Adipose tissue (tissue), 3 donors: ENCODE measurements around the gene SLC6A3. TPM values are rescaled to one million over a fixed set of nuclear protein-coding genes. Genes with fewer than 3 reads are reported as not detected.
"Not testable (repeated sequence)": the region's sequence is repeated elsewhere in the genome, so short reads cannot be mapped to it uniquely, and the experiment has no call there.

ENCODE experiments used
- H3K27ac ChIP-seq: one replicate; pipeline ENCODE4 v1.5.1; 2013; ENCODE audit warnings: low read depth, low read length
- WGBS, 3 donors: extraction: QIAGEN DNeasy Blood & Tissue Kit; methylation state at CpG; one replicate each; pipeline ENCODE4 v1.1.7; 2013; 5-methylcytosine and 5-hydroxymethylcytosine counted together
- polyA plus RNA-seq, 3 donors: library from polyadenylated mRNA; stranded (reverse); fragments of 200-250 nt; gene quantifications; one replicate each; pipeline ENCODE4 v1.2.3, GENCODE V29; 2013
- donor health status: healthy with polysubstance abuse.
- donor health status: Bipolar disorder and iron deficiency.
- donor health status: healthy.

Gene SLC6A3
- polyA plus RNA-seq, 3 donors: 0.06 to 0.15 TPM; not detected in 1

DNA sequence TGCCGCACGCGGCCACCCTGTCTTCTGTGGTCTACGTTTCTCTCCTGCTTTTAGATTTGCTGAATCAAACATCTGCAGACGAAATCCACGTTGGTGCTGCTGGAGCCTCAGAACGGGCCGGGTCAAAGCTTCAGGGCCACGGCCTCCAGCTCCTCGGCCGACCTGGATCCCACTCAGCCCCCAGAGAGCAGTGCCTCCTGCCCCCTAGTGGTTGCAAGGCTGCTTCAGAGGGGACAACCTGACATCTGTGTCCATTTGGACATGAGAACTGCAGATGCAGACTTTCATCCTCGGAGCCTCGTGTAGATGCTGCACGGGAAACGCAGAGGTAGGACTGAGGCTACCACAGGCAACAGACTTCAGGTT lies 23.0 kb upstream of the SLC6A3 start:
- 65 to 77% (median 77%) methylated on average over 15 of the region's 15 CpGs for WGBS, 3 donors
- H3K27ac ChIP-seq: no peak overlapping the region

DNA sequence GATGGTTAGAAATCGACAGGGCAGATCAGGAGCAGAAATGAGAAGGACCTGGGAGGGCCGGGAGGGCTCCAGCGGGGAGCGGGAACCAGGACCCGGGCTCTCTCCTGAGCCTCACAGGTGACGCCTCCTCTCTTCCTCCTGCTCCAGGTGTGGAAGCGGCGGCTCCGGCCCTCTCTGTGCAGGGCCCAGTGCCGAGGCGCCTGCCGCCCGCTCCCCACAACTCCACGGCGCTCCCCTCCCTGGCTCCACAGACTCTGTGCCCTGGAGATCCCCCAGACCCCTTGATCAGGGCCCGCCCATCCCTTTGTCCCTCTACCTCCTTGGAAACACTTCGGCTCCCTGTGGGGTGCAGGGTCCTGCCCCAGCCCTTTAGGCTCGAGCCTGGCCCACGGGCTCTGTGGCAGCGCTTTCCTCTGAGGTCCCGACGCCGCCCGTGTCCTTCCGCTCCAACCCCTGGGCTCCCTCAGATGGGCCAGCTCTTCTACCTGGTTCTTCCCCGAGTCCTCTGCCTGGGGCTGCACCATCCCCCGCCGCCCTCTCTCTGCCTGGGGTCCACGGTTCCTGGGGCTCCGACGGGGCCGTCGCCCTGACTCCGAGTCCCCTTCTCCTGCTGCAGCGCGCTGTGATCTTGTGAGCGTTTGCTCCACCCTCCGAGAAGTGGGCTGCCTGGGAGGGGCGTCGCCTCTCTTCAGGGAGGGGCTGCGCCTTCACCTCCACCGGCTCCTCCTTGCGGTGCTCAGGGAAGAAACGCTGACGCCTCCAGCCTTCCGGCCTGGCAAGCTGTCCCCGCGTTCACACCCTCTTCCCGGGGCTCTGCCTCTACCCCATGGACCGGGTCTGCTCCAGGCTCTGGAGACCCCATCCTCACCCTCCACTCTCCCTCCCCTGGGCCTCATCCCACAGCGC lies 22.4 kb upstream of the SLC6A3 start:
- WGBS, 3 donors: 90 to 96% (median 95%) methylated on average over 47 to 51 of the region's 51 CpGs
- no peak overlapping the region for H3K27ac ChIP-seq

DNA sequence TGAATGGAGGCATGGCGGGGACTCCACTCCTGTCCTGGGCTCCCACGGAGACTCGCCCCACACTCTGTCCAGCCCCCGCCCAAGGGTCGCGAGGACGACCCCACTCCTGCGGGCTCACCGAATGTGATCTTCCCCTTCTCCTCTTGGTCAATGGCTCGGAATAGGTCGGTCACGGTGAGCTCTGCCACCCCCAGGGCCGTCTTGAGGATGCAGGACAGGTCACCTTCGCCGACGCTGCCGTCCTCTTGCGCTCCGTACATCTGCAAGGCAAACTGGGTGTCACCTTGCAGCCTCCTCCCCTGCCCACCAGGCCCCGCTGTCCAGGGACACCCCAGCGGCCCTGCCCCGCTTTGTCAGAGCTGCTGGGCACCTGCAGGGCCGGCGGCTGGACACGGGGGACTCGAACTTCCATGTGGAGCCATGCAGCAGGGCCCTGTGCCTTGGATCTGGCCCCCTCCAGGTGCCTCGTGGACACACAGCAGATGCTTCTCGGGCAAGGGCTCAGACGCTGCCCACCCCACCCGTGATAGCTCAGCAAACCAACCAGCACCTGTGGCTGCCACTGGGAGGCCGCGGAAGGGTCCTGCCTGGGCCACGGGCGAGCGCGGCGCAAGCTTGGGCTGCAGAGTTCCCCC lies 21.5 kb upstream of the SLC6A3 start:
- 91 to 96% (median 95%) methylated on average over 35 to 37 of the region's 37 CpGs for WGBS, 3 donors
- H3K27ac ChIP-seq: no peak overlapping the region

DNA sequence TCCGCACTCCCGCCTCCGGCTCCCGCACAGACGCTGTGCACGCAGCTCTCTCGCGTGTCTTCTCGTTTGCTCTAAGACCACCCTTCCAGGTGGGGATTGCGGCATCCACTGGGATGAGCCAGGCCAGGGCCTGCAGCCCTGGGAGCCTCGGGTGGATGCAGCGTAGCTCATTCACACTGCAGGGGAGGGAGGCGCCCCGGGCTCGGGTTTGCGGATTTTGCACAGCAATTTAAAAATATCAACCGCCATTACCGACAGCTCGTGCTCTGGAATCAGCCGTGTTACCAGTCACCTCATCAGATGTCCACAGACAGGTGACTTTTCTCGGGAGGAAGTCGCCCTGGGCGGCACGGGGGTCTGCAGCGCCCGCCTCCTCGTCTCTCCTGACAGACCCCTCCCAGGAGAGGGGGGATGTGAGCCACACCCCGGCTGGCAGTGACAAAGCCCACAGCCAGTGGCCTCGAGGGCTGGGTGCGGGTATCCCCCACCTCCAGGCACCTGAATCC lies 20.8 kb upstream of the SLC6A3 start:
- H3K27ac ChIP-seq: no peak overlapping the region
- 95 to 96% (median 95%) methylated on average over 29 to 30 of the region's 30 CpGs for WGBS, 3 donors

DNA sequence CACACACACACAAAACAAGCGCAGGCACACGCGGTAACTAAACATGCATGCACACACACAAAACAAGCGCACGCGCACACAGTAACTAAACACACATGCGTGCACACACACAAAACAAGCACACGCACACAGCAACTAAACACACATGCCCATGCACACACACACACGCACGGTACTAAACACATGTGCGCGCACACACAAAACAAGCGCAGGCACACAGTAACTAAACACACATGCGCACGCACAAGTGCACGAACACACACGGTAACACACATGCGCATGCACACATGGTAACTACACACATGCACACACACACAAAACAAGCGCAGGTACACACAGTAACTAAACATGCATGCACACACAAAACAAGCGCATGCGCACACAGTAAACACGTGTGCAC lies 19.9 kb upstream of the SLC6A3 start:
- 97 to 99% (median 97%) methylated on average over 22 of the region's 22 CpGs for WGBS, 3 donors
- no peak overlapping the region for H3K27ac ChIP-seq

DNA sequence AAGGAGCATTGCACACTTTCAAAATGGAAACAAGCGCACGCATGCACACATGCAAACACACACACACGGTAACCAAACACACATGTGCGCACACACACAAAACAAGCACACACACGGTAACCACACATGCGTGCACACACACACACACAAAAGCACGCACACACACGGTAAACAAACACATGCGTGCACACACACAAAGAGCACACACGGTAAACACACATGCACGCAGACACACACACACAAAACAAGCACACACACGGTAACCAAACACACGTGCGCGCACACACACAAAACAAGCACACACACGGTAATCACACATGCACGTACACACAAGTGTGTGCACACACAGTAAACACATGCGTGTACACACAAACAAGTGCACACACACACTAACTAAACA lies 19.3 kb upstream of the SLC6A3 start:
- H3K27ac ChIP-seq: no peak overlapping the region
- 90 to 92% (median 91%) methylated on average over 18 of the region's 18 CpGs for WGBS, 3 donors

DNA sequence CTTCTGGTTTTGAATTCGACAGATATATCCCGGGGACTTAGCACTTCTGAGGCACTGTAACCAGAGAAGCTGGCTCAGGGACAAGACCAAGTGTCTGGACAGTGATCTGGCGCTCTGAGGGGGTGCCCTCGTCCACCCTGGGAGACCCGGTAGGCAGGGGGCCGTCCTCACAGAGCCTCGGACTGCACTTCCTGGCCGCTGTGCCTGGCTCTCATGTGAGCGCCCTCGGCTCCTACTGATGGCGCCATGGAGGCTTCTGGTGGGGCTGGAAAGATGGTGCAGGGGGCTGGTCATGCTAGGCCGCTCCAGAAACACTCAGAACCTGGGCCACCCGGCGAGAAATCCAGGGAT lies 18.8 kb upstream of the SLC6A3 start:
- WGBS, 3 donors: 93 to 97% (median 95%) methylated on average over 14 of the region's 14 CpGs
- H3K27ac ChIP-seq: no peak overlapping the region

DNA sequence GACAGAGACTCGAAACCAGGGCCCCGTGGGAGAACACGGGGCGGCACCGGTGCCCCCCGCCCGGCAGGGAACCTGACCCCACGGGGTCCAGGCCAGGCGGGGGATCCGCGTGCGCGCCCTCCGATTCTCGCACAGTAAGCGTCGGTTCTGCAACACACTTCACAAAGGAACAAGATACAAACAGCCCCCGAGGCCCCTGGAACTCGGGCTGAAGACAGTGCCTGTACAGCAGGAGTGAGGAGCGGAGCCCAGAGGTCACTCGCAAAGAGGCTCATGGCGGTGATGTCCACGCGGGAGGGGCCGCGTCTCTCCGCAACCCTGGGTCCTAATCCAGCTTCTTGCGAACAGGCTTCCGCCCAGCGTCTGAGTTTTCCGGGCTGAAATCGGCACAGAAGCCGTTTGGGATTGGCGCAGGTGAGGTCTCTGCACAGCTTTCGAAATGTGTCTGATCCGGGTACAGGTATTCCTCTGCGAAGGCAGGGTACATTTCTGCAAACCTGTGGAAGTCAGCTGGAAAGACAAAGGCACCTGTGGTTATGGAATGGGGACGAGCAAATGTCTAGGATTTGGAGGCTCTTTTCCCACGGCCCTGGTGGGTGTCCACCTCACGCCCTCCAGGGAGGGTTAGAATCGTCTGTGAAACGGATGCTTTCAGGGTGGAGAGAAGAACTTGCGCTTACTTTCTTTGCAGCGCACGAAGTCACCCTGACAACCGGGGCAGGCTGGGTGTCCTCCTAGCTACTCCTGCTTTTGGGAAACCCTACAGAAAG lies 18.3 kb upstream of the SLC6A3 start:
- WGBS, 3 donors: 94 to 96% (median 96%) methylated on average over 46 of the region's 46 CpGs
- no peak overlapping the region for H3K27ac ChIP-seq

DNA sequence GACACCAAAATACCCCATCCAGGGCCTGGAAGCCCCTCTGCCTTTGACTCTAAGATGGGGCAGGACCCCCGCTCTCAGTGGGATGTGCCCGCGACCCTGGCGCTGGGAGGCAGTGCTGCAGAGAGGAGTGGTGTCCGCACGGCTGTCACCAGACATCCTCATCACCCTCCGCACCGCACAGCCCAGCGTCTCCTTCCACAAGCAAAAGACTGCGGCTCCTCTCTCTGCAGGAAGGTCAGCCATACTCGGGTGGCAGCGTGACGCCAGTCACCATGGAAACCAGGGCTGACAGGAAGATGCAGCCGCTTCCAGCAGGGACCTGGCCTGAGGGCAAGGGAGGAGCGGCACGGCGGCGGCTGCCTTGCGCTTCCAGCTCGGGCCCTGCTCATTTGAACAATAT lies 17.1 kb upstream of the SLC6A3 start:
- H3K27ac ChIP-seq: no peak overlapping the region
- WGBS, 3 donors: 87 to 90% (median 90%) methylated on average over 20 of the region's 20 CpGs

DNA sequence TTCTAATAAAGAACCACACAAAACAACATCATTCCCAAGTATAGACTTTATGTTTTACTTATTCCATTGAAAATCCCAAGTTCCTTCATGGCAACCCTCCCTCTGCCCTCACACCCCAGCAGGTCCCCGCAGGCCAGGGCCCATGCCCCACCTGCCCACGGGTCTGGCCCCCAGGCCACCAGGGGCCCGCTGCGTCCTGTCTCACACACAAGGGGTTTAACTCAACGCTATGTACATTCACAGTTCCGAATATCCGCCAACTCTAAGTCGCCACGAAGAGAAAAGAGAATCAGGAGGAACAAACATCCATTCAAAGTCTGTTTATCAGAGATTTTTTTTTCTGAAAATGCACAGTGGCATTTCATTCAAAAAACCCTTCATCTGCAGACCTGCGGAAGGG lies 16.2 kb upstream of the SLC6A3 start:
- 95 to 98% (median 96%) methylated on average over 10 of the region's 10 CpGs for WGBS, 3 donors
- H3K27ac ChIP-seq: no peak overlapping the region

DNA sequence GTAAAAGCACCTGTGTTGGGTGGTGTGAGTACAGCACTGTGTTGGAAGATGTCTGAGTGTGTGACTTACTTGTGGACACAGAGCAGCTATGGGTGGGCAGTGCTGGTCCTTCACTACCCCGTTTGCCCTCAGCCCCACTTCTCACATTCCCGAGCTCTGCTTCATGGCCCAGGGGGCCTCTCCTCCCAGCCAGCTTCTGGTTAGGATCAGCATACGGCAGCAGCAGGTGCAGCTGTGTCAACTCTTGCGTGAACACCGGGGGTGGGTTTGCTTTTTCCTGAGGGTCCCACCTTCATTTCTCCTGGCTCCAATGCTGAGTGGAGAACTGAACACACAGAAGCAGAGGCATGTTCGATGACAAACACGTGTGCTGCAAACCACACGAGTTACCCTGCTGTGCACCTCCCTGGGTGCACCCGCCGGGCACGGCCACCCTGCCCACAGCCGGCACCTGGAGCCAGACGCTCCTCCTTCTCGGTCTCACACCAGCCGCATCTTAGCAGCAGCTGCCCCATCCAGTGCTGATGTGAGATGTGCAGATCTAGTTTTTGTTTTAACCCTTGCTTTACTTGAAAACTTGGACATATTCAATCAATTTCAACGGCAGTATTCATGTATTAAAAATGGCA lies 14.9 kb upstream of the SLC6A3 start:
- H3K27ac ChIP-seq: no peak overlapping the region
- 77 to 84% (median 81%) methylated on average over 16 of the region's 16 CpGs for WGBS, 3 donors

DNA sequence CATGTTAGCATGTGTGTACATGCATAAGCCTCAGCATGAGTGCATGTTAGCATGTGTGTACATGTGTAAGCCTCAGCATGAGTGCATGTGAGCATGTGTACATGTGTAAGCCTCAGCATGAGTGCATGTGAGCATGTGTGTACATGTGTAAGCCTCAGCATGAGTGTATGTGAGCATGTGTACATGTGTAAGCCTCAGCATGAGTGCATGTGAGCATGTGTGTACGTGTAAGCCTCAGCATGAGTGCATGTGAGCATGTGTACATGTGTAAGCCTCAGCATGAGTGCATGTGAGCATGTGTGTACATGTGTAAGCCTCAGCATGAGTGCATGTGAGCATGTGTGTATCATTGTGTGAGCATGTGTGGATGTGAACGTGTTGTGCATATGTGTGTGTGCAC lies 14.2 kb upstream of the SLC6A3 start:
- not testable (repeated sequence) for H3K27ac ChIP-seq
- 84 to 93% (median 91%) methylated on average over 2 of the region's 2 CpGs for WGBS, 3 donors

DNA sequence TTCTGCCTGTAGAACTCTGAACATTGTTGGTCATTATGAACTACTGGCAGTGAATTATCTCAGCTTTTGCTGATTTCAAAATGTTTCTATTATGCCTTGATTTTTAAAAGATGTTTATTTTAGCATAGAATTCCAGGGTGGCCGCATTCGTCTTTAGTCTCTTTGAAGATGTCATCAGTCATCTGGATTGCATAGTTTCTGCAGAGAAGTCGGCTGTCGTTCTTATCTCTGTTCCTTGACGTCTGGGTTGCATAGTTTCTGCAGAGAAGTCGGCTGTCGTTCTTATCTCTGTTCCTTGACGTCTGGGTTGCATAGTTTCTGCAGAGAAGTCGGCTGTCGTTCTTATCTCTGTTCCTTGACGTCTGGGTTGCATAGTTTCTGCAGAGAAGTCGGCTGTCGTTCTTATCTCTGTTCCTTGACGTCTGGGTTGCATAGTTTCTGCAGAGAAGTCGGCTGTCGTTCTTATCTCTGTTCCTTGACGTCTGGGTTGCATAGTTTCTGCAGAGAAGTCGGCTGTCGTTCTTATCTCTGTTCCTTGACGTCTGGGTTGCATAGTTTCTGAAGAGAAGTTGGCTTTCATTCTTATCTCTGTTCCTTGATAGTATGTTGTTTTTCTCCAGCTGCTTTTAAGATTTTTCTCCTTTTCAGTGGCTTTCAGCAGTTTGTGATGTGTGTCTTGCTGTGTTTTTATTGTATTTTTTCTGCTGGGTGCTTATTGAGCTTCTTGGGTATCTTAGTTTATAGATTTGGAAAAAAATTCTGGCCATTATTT lies 11.1 kb upstream of the SLC6A3 start:
- WGBS, 3 donors: 77 to 93% (median 82%) methylated on average over 8 to 10 of the region's 20 CpGs
- not testable (repeated sequence) for H3K27ac ChIP-seq

DNA sequence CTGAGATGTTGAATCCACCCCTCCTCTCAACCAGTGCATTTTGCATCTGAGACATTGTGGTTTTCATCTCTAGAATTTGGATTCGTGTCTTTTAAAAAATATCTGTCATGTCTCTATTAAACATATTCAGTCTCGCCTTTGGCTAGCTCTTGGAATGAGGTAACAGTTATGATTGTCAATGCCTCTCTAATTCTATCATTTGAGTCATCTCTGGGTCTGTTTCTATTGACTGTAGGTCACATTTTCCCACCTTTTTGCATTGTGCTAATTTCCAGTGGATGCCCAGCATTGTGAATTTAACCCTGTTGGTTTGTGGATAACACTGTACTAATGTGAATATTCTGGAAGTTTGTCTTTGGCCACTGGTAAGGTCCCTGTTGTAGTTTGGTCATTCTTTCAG lies 8.4 kb upstream of the SLC6A3 start:
- no peak overlapping the region for H3K27ac ChIP-seq
- 64 to 83% (median 74%) methylated on average over 2 of the region's 2 CpGs for WGBS, 3 donors

DNA sequence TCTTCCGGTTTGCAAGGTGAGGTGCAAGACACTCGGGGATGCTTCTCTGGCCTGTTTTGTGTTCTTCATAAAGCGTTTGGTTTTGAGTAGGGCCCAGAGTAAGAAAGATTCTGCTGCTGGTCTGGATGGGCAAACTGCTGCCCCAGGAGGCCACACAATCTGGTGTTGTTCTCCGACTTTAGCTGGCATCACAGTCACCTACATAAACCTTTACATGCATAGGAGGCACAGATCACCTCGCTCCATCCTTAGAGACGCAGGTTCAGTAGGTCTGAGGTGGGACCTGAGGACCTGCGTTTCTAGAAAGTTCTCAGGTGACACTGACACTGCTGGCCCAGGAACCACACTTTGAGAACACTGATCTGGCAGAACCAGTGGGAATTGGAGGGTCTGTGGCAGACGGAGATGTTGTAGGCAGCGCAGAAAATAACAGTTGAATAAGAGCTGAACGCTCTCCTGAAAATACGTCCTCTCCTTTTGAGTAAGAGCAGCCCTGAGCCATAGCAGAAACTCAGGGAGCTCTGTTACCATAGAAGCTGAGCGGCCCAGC lies 3.9 kb upstream of the SLC6A3 start:
- WGBS, 3 donors: 77 to 87% (median 86%) methylated on average over 12 of the region's 12 CpGs
- no peak overlapping the region for H3K27ac ChIP-seq

DNA sequence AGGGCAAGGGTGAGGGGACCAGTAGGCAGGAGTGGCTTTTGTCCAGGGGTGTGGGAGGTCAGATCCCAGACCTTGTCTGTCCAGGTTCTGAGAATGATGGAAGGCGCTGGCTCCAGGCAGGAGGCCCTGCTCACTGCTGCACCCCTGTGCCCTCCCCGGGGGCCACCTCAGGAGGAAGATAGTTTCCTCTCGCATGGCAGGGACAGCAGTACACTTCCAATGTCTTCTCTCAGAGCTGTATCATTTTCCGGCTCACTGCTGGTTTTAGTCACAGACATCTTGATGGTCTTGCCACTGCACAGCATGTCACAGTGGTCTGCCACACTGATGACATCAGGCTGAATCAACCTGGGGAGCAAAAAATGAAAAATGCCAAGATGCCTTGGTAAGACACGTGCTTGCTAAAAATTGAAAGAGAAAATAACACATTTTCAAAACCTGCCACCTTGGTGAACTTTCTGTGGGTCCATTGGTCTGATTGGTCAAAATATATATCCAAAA lies 3.3 kb upstream of the SLC6A3 start:
- no peak overlapping the region for H3K27ac ChIP-seq
- WGBS, 3 donors: 70 to 80% (median 79%) methylated on average over 5 of the region's 5 CpGs

DNA sequence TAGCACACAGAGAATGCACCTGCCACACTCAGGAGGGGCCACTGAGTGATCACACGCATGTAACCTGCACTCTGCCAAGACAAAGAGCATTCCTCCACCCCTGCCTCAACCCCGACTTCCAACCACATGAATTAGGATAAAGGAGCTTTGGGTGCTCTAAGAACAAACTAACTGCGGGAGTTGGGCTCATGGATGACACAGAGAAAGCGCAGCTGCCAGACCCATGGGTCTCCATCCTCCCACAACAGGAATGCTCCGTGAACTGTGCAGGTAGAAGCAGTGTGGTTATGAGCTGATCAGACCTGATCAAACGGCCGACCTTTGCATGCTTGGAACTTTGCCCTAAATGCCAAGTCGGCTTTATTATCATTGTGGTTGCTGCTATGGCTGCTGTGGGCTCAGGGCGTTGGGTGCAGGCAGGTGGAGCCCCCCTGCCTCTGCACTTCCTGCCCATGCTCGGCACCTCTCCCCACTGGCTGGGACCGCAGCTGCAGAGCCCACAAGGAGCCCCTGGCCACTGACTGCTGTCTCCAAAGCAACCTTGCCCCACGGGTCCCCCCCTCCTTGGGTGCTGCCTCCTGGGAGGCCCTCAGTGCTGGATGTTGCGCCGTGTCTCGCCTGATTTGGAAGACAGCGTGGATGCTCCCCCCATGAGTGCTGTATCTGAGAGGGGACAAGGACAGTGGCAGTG lies 2.6 kb upstream of the SLC6A3 start:
- WGBS, 3 donors: 45 to 64% (median 59%) methylated on average over 16 of the region's 16 CpGs

More for the DNA sequence above, 2.6 kb upstream of the SLC6A3 start:
- no peak overlapping the region for H3K27ac ChIP-seq
